Effector CD4-positive, alpha-beta T cell (primary cell): Measurements from ENCODE around the gene CENPO.

ENCODE experiments used
- DNase-seq: peaks from one replicate; pipeline ENCODE4 v3.0.0-alpha.2; 2020
- total RNA-seq: gene quantifications from one replicate; lab custom pipeline; 2026; lab: John Stamatoyannopoulos, UW

Gene CENPO, protein sequence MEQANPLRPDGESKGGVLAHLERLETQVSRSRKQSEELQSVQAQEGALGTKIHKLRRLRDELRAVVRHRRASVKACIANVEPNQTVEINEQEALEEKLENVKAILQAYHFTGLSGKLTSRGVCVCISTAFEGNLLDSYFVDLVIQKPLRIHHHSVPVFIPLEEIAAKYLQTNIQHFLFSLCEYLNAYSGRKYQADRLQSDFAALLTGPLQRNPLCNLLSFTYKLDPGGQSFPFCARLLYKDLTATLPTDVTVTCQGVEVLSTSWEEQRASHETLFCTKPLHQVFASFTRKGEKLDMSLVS
- total RNA-seq, result 7.9 reads per million, percentile 27 among the genes with 10 or more reads in this experiment

DNA sequence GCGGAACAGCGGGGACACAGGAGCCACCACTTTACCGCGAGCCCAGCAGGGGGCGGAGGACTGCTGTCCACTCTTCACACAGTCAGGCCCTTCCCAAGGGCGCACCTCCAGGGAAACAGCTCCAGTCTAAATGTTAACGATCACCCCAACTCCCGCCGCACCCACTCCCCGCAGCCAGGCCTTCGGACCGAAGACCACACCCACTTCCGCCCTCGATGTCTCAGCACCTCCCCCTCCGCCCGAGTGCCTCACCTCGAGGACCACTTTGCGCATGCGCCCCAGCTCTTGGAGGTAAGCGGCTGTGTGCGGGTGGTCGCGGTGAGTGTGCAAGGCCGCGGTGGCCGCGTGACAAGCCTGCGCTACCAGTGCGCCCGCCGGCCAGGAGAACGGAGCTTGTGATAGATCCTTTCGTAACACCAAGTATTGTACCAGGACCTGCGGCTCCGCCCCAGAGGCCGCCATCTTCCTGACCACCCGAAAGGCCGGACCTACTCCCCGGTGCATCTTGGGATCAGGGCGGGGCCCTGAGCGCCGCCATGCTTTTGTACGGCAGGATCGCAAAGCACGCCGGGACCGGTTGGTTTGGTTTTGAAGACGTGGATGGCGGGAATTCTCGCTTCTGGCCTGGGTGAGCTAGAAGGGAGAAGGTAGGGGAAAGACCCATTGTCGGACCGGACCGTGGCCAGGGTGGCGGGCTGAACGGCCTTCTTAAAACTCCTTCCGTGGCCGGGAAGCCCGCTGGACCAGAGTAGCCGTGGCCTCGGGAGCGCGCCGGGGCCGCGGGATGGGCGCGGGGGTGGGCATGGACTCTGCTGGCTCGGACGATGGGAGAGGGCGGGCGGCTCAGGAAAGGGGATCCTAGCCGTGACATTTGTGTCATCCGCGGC, at the start of gene CENPO, which contains the start of gene PTRHD1:
TSS of gene CENPO (plus strand) at position 552 of the 887 bp plus-strand sequence. CDS start 495 bp downstream, outside the sequence.
TSS of gene PTRHD1 (minus strand) at position 518 of the 887 bp plus-strand sequence. CDS start at position 504, 14 bp downstream.
- peak; percentile 93 for DNase-seq

DNA sequence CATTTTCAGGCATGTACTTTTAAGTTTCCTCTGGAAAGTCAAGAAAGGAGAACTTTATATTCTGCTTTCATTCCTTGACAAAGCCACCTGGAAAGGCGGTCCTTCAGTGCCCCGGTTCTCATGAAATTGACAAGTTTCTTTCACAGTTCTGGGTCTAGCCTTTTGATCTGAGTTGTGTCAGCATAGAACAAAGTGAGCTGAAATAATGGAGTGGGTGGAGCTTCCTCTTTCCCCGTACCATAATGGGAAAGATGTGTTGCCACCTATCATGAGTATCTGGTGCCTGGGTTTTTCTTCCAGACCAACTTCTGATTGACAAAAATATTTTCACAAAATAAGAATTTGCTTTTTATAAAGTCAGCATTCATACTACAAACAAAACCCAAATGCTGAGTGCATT, 49.3 kb upstream of the CENPO start:
- DNase-seq, result no peak

DNA sequence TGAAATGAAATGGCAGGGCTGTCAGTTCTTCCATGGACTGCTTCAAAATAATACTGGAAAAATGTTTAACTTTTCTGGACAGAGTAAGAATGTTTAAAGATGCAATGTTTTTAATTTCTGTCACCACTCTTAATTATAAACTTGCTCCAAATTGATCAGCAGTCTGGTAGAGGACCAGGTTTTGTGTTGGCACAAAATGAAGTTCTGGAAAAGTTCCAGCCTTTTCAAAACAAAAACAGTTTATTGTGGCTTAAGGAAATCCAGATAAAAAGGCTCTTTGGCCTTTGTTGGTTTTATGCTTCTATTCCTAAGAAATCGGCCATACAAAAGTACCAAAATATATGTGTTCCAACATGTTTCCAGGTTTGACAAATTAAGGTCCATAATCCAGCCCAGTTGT, 48.9 kb upstream of the CENPO start:
- no peak for DNase-seq

DNA sequence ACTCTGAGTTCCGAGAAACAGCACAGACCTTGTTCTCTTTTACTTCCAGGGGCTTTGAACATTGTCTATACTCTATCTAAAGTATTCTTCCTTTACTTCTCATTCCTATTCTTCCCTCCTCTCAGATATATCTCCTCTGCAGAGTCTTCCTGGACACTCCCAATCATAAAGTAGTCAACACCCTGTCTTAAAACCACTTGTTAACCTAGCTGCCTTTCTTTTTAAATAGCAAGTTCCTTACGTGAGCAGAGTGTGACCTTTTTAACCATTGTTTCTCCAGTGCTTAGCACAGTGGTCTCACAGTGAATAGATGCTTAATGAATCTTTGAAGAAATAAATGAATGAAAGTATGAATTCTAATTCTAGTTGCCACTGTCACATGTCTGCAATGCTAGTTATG, 47.4 kb upstream of the CENPO start:
- no peak for DNase-seq

DNA sequence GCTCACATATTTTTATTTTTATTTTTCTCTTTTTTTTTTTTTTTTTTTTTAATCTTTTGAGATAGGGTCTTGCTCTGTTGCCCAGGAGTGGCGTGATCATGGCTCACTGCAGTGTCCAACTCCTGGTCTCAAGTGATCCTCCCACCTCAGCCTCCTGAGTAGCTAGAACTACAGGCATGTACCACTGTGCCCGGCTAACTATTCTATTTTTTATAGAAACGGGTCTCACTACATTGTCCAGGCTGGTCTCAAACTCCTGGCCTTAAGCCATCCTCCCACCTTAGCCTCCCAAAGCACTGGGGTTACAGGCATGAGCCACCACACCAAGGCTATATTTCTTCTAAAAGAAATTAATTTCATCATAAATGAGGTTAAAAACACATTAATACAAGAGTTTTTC, 45.9 kb upstream of the CENPO start:
- no peak for DNase-seq

DNA sequence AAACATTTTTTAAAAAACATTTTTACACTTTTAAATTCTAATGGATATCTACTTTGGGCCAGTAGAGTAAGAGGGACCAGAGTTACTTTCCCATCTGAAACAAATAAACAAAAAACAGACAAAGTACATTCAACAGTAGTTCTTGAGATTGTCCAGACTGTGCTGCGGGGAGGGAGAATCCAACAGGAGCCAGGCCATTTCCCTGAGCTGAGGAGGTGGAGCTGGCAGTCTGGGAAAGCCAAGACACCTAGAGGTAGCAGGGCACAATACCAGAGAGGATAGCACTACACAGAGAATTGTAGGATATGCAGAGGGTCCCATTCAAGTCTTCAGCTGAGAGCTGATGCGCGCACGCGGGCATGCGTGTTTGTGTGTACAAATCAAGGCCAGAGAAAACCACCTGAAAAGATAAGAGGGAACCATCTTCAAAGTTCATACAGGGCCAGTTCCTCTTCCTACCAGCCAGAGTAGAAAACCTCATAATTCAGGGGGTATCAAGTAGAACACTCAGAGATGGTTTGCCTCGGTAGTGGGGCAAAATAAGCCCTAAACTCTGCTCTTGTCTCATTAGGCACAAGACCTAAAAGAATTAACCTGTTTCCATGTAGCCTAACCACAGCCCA, 44.0 kb upstream of the CENPO start:
- no peak for DNase-seq

DNA sequence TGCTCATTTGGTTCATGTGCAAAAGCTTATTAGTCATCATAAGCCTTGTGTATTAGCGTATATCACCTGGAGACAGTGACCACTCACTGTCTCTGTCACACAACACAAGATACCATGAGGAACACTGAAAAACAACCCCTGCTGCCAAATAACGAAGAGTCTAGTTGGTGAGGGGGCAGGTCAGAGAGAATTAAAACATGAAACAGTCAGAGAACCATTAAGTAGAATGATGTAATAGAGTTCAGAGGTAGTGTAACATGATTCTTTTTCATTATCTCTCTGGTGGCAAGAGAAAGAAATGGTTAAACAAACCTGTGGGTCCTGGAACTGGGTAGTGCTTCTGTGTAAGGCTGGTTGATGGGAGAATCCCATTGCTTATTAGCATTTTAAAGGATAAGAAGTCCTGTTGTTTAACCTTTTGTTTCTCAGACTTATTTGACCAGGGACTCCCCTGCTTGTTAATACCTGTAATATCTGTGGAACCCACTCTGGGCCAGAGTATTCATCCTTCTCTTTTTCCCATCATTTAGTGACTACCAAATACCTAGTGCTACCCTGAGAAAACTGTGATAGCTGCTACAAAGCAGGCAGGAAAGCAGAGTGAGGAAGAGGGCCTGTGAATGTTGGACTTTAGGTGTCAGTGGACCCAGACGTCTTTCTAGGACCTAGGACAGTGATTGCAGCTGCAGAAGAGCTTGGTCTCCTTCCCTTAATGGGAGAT, 38.1 kb upstream of the CENPO start:
- no peak for DNase-seq

DNA sequence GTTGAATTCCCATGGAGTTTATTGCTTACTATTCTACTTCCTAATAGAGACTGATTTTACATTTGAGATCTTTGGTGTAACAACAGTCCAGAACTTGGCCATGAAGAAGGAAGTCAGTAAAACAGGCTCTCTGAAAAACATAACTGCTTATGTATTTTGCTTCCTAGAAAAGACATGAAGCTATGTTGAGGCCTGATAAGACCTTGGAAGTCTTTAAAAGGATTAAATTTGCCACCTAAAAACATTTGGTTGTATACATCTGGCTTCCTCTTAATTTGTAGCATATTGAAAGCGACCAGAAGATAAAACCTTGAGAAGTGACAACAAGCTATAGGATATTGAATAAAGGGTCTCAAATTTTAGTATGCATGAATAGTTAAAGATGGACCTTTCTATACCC, 36.4 kb upstream of the CENPO start:
- DNase-seq, result no peak

DNA sequence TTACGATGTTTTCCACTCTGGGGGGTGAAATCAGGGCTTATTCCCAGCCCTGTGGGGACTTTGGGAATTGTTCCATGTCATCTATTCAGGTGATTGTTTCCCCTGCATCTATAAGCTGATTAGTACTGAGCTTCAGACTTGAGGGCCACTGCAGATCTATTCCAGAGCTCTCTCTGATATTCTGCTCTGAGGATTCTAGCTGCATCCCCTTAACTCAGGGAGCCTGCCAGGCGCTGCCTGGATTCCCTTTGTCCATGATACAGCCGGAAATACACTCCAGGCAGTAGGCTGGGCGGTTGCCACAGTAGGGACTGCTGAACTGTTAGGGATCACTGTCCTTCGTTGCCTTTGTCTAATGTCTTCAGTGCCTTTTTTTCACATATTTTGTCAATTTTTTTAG, 31.4 kb upstream of the CENPO start:
- no peak for DNase-seq

DNA sequence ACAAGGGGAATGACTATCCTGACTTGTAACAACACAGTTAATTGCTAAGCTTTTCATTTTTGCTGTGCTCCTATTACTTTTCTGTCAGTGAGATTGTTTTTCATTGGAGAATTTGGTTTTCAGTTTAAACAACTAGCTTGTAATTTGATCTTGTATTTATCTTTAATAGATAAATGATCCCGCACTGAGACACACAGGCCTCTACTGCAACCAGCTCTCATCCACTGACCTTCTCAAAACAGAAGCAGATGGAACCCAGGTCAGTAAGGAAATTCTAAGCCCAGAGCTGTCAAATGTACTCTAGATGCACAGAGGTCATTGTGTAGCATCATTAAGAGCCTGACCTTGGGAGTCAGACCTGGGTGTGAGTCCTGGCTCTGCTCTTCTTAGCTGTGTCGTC, 30.7 kb upstream of the CENPO start:
- no peak for DNase-seq

DNA sequence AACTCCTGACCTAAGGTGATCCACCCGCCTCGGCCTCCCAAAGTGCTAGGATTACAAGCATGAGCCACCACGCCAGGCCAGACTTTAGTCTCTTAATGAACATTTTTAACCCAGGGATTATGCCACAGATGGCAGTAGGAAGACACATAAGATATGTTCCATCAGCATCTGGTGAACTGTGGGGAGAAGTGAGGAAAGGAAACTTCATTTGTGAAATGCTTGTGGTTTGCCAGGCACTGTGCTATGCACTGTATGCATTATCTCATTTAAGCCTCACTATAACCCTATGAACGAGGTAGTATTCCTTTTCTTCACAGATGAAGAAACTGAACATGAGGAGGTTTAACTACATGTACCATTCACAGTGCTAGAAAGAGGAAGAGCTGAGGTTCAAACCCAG, 29.4 kb upstream of the CENPO start:
- DNase-seq, result no peak

DNA sequence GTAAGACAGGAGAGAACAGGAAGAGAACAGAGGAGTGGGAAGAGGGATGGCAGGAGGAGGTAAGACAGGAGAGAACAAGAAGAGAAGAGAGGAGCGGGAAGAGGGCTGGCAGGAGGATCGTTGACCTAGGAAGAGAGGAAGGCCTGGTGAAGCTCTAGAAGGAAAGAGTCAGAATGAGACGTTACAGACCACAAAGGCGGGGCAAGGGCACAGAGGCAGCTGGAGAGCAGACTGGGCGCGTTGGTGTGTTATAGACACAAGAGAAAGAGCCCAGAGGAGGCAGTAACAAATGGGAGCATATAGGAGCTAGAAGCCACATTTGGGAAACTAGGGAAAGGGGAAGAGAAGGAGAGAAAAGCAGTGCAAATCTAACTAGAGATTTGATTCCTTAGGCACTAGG, 26.6 kb upstream of the CENPO start:
- no peak for DNase-seq

DNA sequence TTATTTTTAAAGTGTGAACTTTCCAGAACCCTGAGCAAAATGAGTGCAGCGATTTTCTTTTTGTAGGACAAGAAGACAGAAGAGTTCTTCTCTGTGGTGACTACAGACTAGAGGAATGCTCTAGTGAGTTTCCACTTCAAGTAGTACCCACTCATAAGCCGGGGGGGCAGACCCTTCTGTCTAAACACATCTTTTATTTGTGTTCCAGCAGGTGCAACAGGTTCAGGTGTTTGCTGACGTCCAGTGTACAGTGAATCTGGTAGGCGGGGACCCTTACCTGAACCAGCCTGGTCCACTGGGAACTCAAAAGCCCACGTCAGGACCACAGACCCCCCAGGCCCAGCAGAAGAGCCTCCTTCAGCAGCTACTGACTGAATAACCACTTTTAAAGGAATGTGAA, 25.2 kb upstream of the CENPO start:
- no peak for DNase-seq

DNA sequence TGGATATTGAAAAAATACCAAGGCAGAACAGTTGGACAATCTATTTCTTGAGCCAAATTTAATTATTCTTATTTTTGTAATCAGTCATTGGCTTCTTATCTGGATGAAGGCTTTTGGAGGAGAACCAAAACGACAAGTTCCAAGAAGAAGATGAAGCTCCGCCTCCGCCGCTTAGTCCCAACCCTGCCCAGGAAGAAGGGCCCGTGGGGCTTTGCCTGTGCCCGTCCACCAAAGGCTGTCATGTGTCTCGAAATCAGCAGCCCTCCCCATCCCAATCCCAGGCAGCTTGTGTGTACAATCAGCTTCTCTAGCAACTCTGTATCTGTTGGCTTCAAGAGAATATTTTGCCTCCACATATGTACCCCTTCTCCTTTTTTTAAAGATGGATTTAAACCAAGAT, 24.6 kb upstream of the CENPO start:
- no peak for DNase-seq

DNA sequence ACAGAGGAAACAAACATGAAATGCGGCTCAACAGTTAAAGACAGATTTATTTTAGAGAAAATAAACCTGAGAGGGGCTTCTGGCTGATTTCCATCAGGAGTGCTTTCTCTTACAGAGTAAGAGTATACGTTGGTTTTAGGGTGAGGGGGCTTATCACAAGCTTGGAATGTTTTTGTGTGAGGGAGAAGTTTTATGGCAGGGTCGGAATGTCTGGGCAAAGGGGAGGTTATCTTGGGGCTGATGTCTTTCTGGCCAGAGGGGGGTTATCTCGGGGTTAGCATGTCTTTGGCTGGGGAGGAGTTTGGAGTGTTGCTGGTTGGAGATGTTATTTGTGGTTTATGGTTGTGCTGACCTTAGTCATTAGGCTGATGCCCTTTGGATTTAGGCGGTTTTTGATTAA, 22.2 kb upstream of the CENPO start:
- DNase-seq, result no peak

DNA sequence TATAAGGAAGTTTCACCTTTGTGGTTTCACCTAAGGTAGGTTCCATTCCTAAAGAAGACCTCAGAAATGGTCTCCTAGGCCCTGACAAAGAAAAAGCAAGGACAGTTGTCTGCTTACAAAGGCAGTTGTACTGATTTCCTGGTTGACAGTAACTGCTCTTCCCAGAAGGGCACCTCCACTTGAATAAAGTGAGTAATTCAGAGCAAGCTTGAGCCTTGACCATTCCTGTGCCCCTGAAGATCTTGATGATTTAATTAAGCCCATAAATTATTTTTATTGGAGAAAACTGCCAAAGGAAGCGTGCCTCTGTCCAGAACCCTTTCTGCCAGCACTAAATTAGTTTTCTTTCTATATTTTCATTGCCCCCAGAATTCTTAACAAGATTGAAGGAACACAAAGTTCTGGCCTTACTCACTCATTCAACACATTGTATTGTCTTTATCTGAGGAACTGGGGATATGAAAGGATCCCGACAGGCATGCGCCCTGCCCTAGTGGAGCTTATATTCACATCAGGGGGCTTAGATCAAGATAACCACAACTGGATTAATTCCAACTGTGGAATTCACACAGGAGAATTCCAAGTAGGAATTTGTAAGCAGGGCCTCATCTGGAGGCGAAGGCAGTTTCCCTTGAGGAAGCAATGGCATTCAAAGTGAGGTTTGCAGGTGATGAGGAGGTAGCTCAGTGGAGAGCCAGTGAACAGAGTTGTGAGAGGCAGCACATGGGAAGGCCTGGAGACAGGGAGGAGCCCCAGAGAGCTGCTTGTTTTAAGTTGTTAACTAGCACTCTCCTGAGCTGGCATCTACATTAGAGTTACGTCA, 21.2 kb upstream of the CENPO start:
- no peak for DNase-seq

DNA sequence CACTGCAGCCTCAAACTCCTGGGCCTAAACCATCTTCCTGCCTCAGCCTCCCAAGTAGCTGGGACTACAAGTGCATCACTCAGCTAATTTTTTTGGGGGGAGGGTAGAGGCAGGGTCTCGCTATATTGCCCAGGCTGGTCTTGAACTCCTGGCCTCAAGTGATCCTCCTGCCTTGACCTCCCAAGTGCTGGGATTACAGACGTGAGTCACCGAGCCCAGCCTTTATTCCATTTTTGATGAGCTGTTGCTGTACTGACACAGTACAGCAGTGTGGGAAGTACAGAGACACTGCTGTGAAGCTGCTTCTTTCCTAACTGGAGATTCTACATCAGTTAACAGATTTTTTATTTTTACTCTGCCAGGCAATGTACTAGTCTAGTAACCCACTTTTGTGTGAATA, 18.9 kb upstream of the CENPO start:
- no peak for DNase-seq

DNA sequence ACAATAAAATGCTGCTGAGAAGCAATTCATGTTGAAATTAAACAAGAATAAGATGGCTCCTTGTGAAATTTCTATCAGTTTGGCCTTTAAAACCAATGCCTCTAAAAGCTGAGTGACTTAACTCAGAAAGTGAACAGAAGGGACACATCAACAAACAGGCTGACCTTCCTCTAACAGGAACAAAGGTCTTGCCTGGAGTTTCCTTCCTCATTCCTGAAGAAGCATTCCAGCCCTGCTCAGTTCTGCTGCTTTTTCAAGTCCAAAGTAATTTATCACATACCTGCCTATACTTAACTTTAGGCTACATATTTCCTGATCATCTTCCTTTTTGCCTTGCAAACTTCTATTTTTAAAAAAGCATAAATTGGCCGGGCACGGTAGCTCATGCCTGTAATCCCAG, 14.1 kb upstream of the CENPO start:
- no peak for DNase-seq

DNA sequence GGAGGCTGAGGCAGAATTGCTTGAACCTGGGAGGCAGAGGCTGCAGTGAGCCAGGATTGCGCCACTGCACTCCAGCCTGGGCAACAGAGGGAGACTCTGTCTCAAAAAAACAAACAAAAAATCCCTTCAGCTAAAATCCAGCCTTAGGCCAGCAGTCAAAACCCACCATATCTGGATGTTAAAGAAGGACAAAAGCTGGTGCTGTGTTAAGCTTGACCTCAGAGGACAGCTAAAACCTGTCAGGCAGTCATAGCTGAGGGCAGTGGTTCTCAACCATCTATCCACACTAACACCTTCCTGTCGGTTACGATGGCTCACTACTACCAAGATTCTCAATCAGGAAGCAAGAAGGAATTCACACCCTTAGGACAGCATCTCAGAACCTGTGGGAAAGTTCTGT, 9.6 kb upstream of the CENPO start:
- no peak for DNase-seq

DNA sequence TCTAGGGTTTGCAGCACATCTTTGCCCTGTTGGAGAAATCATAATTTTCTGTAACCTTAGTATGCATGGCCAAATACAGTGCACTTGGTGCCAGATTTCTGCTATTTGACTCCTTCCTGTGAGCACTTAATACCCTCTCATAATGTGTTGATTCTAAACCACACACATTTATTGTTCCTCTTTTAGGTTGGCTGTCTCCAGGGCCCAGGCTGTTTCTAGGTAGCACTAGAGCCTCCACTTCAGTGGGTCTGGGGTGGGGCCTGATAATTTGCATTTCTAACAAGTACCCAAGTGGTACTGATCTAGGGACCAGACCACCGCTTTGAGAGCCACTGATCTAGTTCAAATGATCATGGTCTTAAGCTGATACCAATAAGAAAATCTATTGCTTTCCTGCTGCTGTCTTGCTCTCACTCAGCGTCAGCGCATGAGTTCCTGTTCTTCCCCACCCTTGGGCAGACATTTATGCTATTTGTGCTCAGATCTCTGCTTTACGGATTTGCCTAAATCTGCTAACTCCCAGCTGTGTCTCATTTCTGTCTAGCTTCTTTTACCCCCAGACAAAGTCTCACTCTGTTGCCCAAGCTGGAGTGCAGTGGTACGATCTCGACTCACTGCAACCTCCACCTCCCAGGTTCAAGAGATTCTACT, 7.4 kb upstream of the CENPO start:
- no peak for DNase-seq

DNA sequence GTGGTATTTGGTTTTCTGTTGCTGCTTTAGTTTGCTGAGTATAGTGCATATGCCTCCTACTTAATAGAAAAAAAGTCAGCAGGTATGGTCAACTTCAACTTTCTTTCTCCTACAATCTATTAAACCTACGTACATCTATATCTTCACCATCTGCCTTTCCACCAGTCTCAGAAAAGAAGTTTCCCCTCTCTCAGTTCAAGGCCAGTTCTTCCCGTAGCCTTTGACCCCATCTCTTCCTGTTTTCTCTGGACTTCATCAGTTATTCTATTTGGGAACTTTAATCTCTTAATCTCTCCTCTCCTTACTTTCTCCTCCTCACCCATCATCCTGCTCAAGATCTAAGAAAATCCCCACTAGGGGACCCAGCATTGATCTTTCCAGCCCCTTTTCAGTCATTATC, 5.7 kb upstream of the CENPO start:
- DNase-seq, result no peak
